Ishikawa (cell line): Measurements from ENCODE around the gene TRAIP.

Experiments
- CREB1 ChIP-seq: IDR thresholded peaks from 2 replicates; pipeline ENCODE4 v1.6.1; 2012; ENCODE audit warnings: low read depth
- EGR1 ChIP-seq: IDR thresholded peaks from 2 replicates; pipeline ENCODE4 v1.6.1; 2012
- EP300 ChIP-seq: IDR thresholded peaks from 2 replicates; pipeline ENCODE4 v1.6.1; 2012; ENCODE audit warnings: borderline replicate concordance
- RAD21 ChIP-seq: IDR thresholded peaks from 2 replicates; pipeline ENCODE4 v1.6.1; 2012; ENCODE audit warnings: low read depth
- REST ChIP-seq: IDR thresholded peaks from 2 replicates; pipeline ENCODE4 v1.6.1; 2012; ENCODE audit warnings: low read depth, mild to moderate bottlenecking
- YY1 ChIP-seq: IDR thresholded peaks from 2 replicates; pipeline ENCODE4 v1.6.1; 2012; ENCODE audit warnings: low read depth

DNA sequence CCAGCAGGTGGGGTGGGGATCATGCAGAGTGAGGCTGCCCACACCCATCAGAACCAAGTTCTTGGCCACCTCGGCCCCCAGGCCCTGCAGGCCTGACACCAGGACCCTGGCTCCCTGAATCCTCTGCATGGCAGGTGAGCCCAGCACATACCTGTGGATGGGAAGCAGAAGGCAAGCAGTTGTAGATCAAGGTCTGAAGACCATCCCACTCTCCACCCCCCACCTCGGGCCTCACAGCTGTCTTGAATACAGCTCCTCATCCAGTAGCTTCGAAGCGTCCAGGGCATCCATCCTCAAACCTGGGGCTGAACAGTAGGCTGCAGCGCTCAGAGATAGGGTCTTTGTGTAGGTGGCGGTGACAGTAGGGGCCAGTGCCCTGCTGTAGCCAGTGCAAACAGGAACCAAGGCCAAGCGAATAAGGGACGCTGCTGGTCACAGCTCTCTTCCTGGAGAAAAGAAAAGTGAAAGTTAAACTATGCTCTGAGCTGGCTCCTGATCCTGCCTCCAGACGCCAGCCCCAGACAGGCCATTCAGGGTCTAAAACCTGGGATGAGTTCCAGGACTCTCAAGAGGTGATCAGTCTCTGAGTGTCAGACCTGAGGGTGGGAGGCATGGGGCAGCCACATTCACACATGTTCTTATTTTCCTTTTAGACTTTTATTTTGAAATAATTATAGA, 42.7 kb downstream of the TRAIP start, which contains the start of gene UBA7:
- TF ChIP-seq RAD21 (no peak), EGR1 (no peak), CREB1 (no peak), EP300 (no peak), YY1 (no peak), REST (no peak)
